Dendritic cell treated with granulocyte-macrophage colony-stimulating factor and Interleukin-4, amounts not matched to agents 40 ng/mL and 50 ng/mL, for 4 days (primary cell): Measurements from ENCODE around the gene ANGPTL5.

Source experiments
- H3K27ac Mint-ChIP-seq: one replicate; pipeline ENCODE4 v1.8.0; 2022; ENCODE audit warnings: mild to moderate bottlenecking, mixed read lengths
- H3K27me3 Mint-ChIP-seq: one replicate; pipeline ENCODE4 v1.8.0; 2022; ENCODE audit warnings: mild to moderate bottlenecking, mixed read lengths
- H3K36me3 Mint-ChIP-seq: one replicate; pipeline ENCODE4 v1.8.0; 2022; ENCODE audit warnings: low read depth, mixed read lengths
- H3K4me1 Mint-ChIP-seq: one replicate; pipeline ENCODE4 v1.8.0; 2022; ENCODE audit warnings: low read depth, mixed read lengths
- H3K4me3 Mint-ChIP-seq: one replicate; pipeline ENCODE4 v1.8.0; 2022; ENCODE audit warnings: mild to moderate bottlenecking, moderate library complexity, mixed read lengths
- H3K9me3 Mint-ChIP-seq: one replicate; pipeline ENCODE4 v1.8.0; 2022; ENCODE audit warnings: mixed read lengths
- intact Hi-C: fragments of 100-400 bp; cut with micrococcal nuclease; formaldehyde crosslinking; loops from one replicate; pipeline ENCODE4 v1.15.0; 2022

Gene ANGPTL5

GRCh38 chr11:101915791-101916291, 481 bp downstream of the ANGPTL5 start:
- Mint-ChIP-seq H3K27me3 (peaks cover 8% of the 10 kb centered on the region), H3K9me3 (no peaks in the 10 kb centered on the region), H3K36me3 (peaks cover 6% of the 10 kb centered on the region), H3K4me1 (peaks cover 24% of the 10 kb centered on the region), H3K27ac (peak overlapping the region; percentile 76), H3K4me3 (peak overlapping the region; percentile 91)
- intact Hi-C loops, result no loop called here

- Mint-ChIP-seq H3K27me3 (peaks cover 8% of the 10 kb centered on the region), H3K4me1 (peaks cover 24% of the 10 kb centered on the region), H3K9me3 (no peaks in the 10 kb centered on the region), H3K4me3 (peak within 1 kb of the TSS; percentile 91), H3K36me3 (peaks cover 6% of the 10 kb centered on the region), H3K27ac (peak within 1 kb of the TSS; percentile 76)
- intact Hi-C loops, result no loop called here
These were observed 1.4 kb downstream of the ANGPTL5 start, which contains the start of gene CEP126 for GRCh38 chr11:101914738-101915426. TSS of gene CEP126 (plus strand) at chr11:101915010. CDS start at chr11:101915285, 275 bp downstream.

- intact Hi-C loops, result no loop called here
- Mint-ChIP-seq H3K4me1 (peaks cover 24% of the 10 kb centered on the region), H3K9me3 (no peaks in the 10 kb centered on the region), H3K27me3 (peaks cover 8% of the 10 kb centered on the region), H3K27ac (no peak overlapping the region), H3K4me3 (peak overlapping the region; percentile 91), H3K36me3 (peaks cover 6% of the 10 kb centered on the region)
These were observed 2.0 kb downstream of the ANGPTL5 start for GRCh38 chr11:101914341-101914737.

- Mint-ChIP-seq H3K4me1 (peaks cover 24% of the 10 kb centered on the region), H3K36me3 (peaks cover 6% of the 10 kb centered on the region), H3K27ac (no peak overlapping the region), H3K9me3 (no peaks in the 10 kb centered on the region), H3K4me3 (no peak overlapping the region), H3K27me3 (peaks cover 8% of the 10 kb centered on the region)
- intact Hi-C loops, result no loop called here
These were observed 2.7 kb downstream of the ANGPTL5 start for GRCh38 chr11:101913656-101914055.

- Mint-ChIP-seq H3K27me3 (peaks cover 8% of the 10 kb centered on the region), H3K27ac (no peak overlapping the region), H3K4me1 (peaks cover 24% of the 10 kb centered on the region), H3K9me3 (no peaks in the 10 kb centered on the region), H3K4me3 (no peak overlapping the region), H3K36me3 (peaks cover 6% of the 10 kb centered on the region)
- intact Hi-C loops, result no loop called here
These were observed 3.5 kb downstream of the ANGPTL5 start for GRCh38 chr11:101912823-101913284.

GRCh38 chr11:101909087-101909486, 7.2 kb downstream of the ANGPTL5 start:
- no peaks in the 10 kb centered on the region for H3K4me1 Mint-ChIP-seq
- no peaks in the 10 kb centered on the region for H3K36me3 Mint-ChIP-seq
- H3K27me3 Mint-ChIP-seq, result peaks cover 2% of the 10 kb centered on the region
- H3K4me3 Mint-ChIP-seq, result no peak overlapping the region
- H3K27ac Mint-ChIP-seq, result no peak overlapping the region
- H3K9me3 Mint-ChIP-seq, result no peaks in the 10 kb centered on the region
- intact Hi-C loops, result no loop called here

GRCh38 chr11:101907815-101908214, 8.5 kb downstream of the ANGPTL5 start:
- no peaks in the 10 kb centered on the region for H3K4me1 Mint-ChIP-seq
- no peaks in the 10 kb centered on the region for H3K36me3 Mint-ChIP-seq
- H3K27ac Mint-ChIP-seq, result no peak overlapping the region
- H3K27me3 Mint-ChIP-seq, result no peaks in the 10 kb centered on the region
- H3K9me3 Mint-ChIP-seq, result no peaks in the 10 kb centered on the region
- H3K4me3 Mint-ChIP-seq, result no peak overlapping the region
- intact Hi-C loops, result no loop called here

GRCh38 chr11:101894505-101894904, 21.8 kb downstream of the ANGPTL5 start:
- H3K27ac Mint-ChIP-seq, result no peak overlapping the region
- intact Hi-C loops, result no loop called here
- no peaks in the 10 kb centered on the region for H3K9me3 Mint-ChIP-seq
- H3K4me1 Mint-ChIP-seq, result no peaks in the 10 kb centered on the region
- H3K36me3 Mint-ChIP-seq, result no peaks in the 10 kb centered on the region
- H3K4me3 Mint-ChIP-seq, result no peak overlapping the region
- peaks cover 5% of the 10 kb centered on the region for H3K27me3 Mint-ChIP-seq

GRCh38 chr11:101889767-101890166, 26.6 kb downstream of the ANGPTL5 start:
- H3K36me3 Mint-ChIP-seq, result no peaks in the 10 kb centered on the region
- H3K9me3 Mint-ChIP-seq, result no peaks in the 10 kb centered on the region
- H3K4me1 Mint-ChIP-seq, result no peaks in the 10 kb centered on the region
- no peak overlapping the region for H3K27ac Mint-ChIP-seq
- no peaks in the 10 kb centered on the region for H3K27me3 Mint-ChIP-seq
- intact Hi-C loops, result no loop called here
- H3K4me3 Mint-ChIP-seq, result no peak overlapping the region

GRCh38 chr11:101885631-101886030, 30.7 kb downstream of the ANGPTL5 start:
- Mint-ChIP-seq H3K9me3 (no peaks in the 10 kb centered on the region), H3K27me3 (no peaks in the 10 kb centered on the region), H3K4me3 (no peak overlapping the region), H3K4me1 (no peaks in the 10 kb centered on the region), H3K36me3 (no peaks in the 10 kb centered on the region), H3K27ac (no peak overlapping the region)
- intact Hi-C loops, result no loop called here

GRCh38 chr11:101881586-101881985, 34.7 kb downstream of the ANGPTL5 start:
- intact Hi-C loops, result no loop called here
- Mint-ChIP-seq H3K4me1 (no peaks in the 10 kb centered on the region), H3K9me3 (no peaks in the 10 kb centered on the region), H3K27me3 (no peaks in the 10 kb centered on the region), H3K27ac (no peak overlapping the region), H3K4me3 (no peak overlapping the region), H3K36me3 (no peaks in the 10 kb centered on the region)

- Mint-ChIP-seq H3K9me3 (no peaks in the 10 kb centered on the region), H3K36me3 (no peaks in the 10 kb centered on the region), H3K27ac (no peak overlapping the region), H3K27me3 (peaks cover 1% of the 10 kb centered on the region), H3K4me1 (no peaks in the 10 kb centered on the region), H3K4me3 (no peak overlapping the region)
- intact Hi-C loops, result no loop called here
These were observed 36.1 kb downstream of the ANGPTL5 start for GRCh38 chr11:101880222-101880621.

GRCh38 chr11:101872171-101872882, 44.0 kb downstream of the ANGPTL5 start:
- no peaks in the 10 kb centered on the region for H3K36me3 Mint-ChIP-seq

GRCh38 chr11:101870510-101870909, 45.8 kb downstream of the ANGPTL5 start:
- H3K36me3 Mint-ChIP-seq, result no peaks in the 10 kb centered on the region
- no peaks in the 10 kb centered on the region for H3K4me1 Mint-ChIP-seq
- intact Hi-C loops, result no loop called here
- H3K9me3 Mint-ChIP-seq, result no peaks in the 10 kb centered on the region
- no peak overlapping the region for H3K4me3 Mint-ChIP-seq
- no peak overlapping the region for H3K27ac Mint-ChIP-seq
- H3K27me3 Mint-ChIP-seq, result no peaks in the 10 kb centered on the region

More at GRCh38 chr11:101872171-101872882, 44.0 kb downstream of the ANGPTL5 start:
- no peak overlapping the region for H3K27ac Mint-ChIP-seq
- no peaks in the 10 kb centered on the region for H3K9me3 Mint-ChIP-seq
- H3K4me3 Mint-ChIP-seq, result no peak overlapping the region
- H3K4me1 Mint-ChIP-seq, result no peaks in the 10 kb centered on the region
- peaks cover 1% of the 10 kb centered on the region for H3K27me3 Mint-ChIP-seq
- intact Hi-C loops, result no loop called here
